ENCODE data around the gene KCNG3.

- TF ChIP-seq POLR2AphosphoS5 (IDR thresholded peaks at IDR 0.05) (no peak), CTCF (IDR thresholded peaks at IDR 0.05) (no peak)
Observed at GRCh38 chr2:42498497-42498896, 4.7 kb upstream of the KCNG3 start.

Measured in gastroesophageal sphincter (tissue), 3 donors.